SJCRH30 (cell line): Measurements from ENCODE around the gene USP25. TPM values are rescaled to one million over a fixed set of nuclear protein-coding genes. Genes with fewer than 3 reads are reported as not detected.

Source experiments
- DNase-seq, 2 experiments: peaks; one replicate each; pipeline ENCODE4 v3.0.0-alpha.2; 2015 to 2020
- H3K27ac ChIP-seq: fragments of 250-450 bp; sonication (Bioruptor Pico); 2 replicates; pipeline ENCODE4 v1.5.1; 2020; ENCODE audit warnings: mild to moderate bottlenecking, moderate library complexity
- H3K27me3 ChIP-seq: fragments of 250-450 bp; sonication (Bioruptor Pico); 2 replicates; pipeline ENCODE4 v1.5.1; 2020; ENCODE audit warnings: mild to moderate bottlenecking, moderate library complexity
- H3K36me3 ChIP-seq: fragments of 250-450 bp; sonication (Bioruptor Pico); 2 replicates; pipeline ENCODE4 v1.5.1; 2020; ENCODE audit warnings: mild to moderate bottlenecking, moderate library complexity
- H3K4me1 ChIP-seq: fragments of 250-450 bp; sonication (Bioruptor Pico); 2 replicates; pipeline ENCODE4 v1.5.1; 2020; ENCODE audit warnings: mild to moderate bottlenecking, moderate library complexity
- H3K4me3 ChIP-seq: fragments of 250-450 bp; sonication (Bioruptor Pico); 2 replicates; pipeline ENCODE4 v1.5.1; 2020; ENCODE audit warnings: mild to moderate bottlenecking, moderate library complexity
- H3K9me3 ChIP-seq: fragments of 250-450 bp; sonication (Bioruptor Pico); replicated peaks from 2 replicates; pipeline ENCODE4 v1.5.1; 2020; ENCODE audit warnings: mild to moderate bottlenecking, moderate library complexity
- total RNA-seq: library from RNA; depleted of rRNA; stranded (reverse); fragments of >200 nt; shearing (Covaris generic); gene quantifications from 2 replicates; pipeline ENCODE4 v1.2.3, GENCODE V29; 2014

USP25 gene
- total RNA-seq, 1 experiment from 2014 or later: 37.6 TPM

GRCh38 chr21:15742694-15743093 is 12.9 kb downstream of the USP25 start:
- Histone ChIP-seq H3K36me3 (peaks cover 13% of the 10 kb centered on the region; the same call in 1 of the 2 replicates), H3K27ac (no peak overlapping the region), H3K9me3 (peaks cover 2% of the 10 kb centered on the region; the same call in 1 of the 2 replicates), H3K4me1 (no peaks in the 10 kb centered on the region; the same call in 1 of the 2 replicates), H3K4me3 (no peak overlapping the region), H3K27me3 (no peaks in the 10 kb centered on the region)
- DNase-seq: no peak

- Histone ChIP-seq H3K9me3 (no peaks in the 10 kb centered on the region; the same call in 1 of the 2 replicates), H3K27me3 (no peaks in the 10 kb centered on the region), H3K27ac (no peak overlapping the region), H3K4me1 (no peaks in the 10 kb centered on the region; the same call in 1 of the 2 replicates), H3K36me3 (peaks cover 13% of the 10 kb centered on the region; the same call in 1 of the 2 replicates), H3K4me3 (no peak overlapping the region)
- DNase-seq: no peak
Observed at GRCh38 chr21:15743593-15743992, 13.8 kb downstream of the USP25 start.

- no peak overlapping the region for H3K4me3 ChIP-seq
- H3K27ac ChIP-seq: no peak overlapping the region
- no peaks in the 10 kb centered on the region; the same call in 1 of the 2 replicates for H3K9me3 ChIP-seq
- no peaks in the 10 kb centered on the region for H3K27me3 ChIP-seq
- peaks cover 13% of the 10 kb centered on the region; the same call in 1 of the 2 replicates for H3K36me3 ChIP-seq
- DNase-seq: no peak
- H3K4me1 ChIP-seq: no peaks in the 10 kb centered on the region; the same call in 1 of the 2 replicates
Observed at GRCh38 chr21:15744926-15745325, 15.1 kb downstream of the USP25 start.

GRCh38 chr21:15748586-15748985 is 18.8 kb downstream of the USP25 start:
- no peaks in the 10 kb centered on the region for H3K36me3 ChIP-seq
- H3K9me3 ChIP-seq: no peaks in the 10 kb centered on the region; the same call in 1 of the 2 replicates
- no peaks in the 10 kb centered on the region for H3K27me3 ChIP-seq
- no peak overlapping the region for H3K27ac ChIP-seq
- no peak overlapping the region for H3K4me3 ChIP-seq
- H3K4me1 ChIP-seq: no peaks in the 10 kb centered on the region
- DNase-seq: no peak

- Histone ChIP-seq H3K4me1 (no peaks in the 10 kb centered on the region), H3K9me3 (no peaks in the 10 kb centered on the region; the same call in 1 of the 2 replicates), H3K27me3 (no peaks in the 10 kb centered on the region), H3K36me3 (no peaks in the 10 kb centered on the region), H3K4me3 (no peak overlapping the region), H3K27ac (no peak overlapping the region)
- no peak for DNase-seq
Observed at GRCh38 chr21:15749082-15749860, 19.5 kb downstream of the USP25 start.

- no peaks in the 10 kb centered on the region for H3K27me3 ChIP-seq
- no peak for DNase-seq
- no peaks in the 10 kb centered on the region for H3K4me1 ChIP-seq
- no peak overlapping the region for H3K4me3 ChIP-seq
- H3K36me3 ChIP-seq: no peaks in the 10 kb centered on the region
- H3K27ac ChIP-seq: no peak overlapping the region
- H3K9me3 ChIP-seq: peaks cover 3% of the 10 kb centered on the region; the same call in 1 of the 2 replicates
Observed at GRCh38 chr21:15749861-15750159, 20.0 kb downstream of the USP25 start.

GRCh38 chr21:15751037-15751436 is 21.3 kb downstream of the USP25 start:
- peaks cover 3% of the 10 kb centered on the region; the same call in 1 of the 2 replicates for H3K9me3 ChIP-seq
- no peak overlapping the region for H3K27ac ChIP-seq
- H3K4me3 ChIP-seq: no peak overlapping the region
- H3K36me3 ChIP-seq: no peaks in the 10 kb centered on the region
- DNase-seq: no peak
- no peaks in the 10 kb centered on the region for H3K27me3 ChIP-seq
- H3K4me1 ChIP-seq: no peaks in the 10 kb centered on the region

- Histone ChIP-seq H3K9me3 (0 out of 2 replicates have a peak, but pooled peaks cover 3% of the 10 kb centered on the region), H3K27me3 (no peaks in the 10 kb centered on the region), H3K4me3 (no peak overlapping the region), H3K27ac (no peak overlapping the region), H3K36me3 (no peaks in the 10 kb centered on the region), H3K4me1 (no peaks in the 10 kb centered on the region)
- DNase-seq: no peak
Observed at GRCh38 chr21:15751546-15751945, 21.8 kb downstream of the USP25 start.

GRCh38 chr21:15752763-15753407 is 23.1 kb downstream of the USP25 start:
- Histone ChIP-seq H3K4me1 (no peaks in the 10 kb centered on the region), H3K4me3 (no peak overlapping the region), H3K9me3 (0 out of 2 replicates have a peak, but pooled peaks cover 3% of the 10 kb centered on the region), H3K27ac (no peak overlapping the region), H3K27me3 (no peaks in the 10 kb centered on the region), H3K36me3 (no peaks in the 10 kb centered on the region)
- DNase-seq: no peak

- no peak for DNase-seq
- no peaks in the 10 kb centered on the region for H3K4me1 ChIP-seq
- no peaks in the 10 kb centered on the region for H3K27me3 ChIP-seq
- H3K27ac ChIP-seq: no peak overlapping the region
- no peaks in the 10 kb centered on the region for H3K36me3 ChIP-seq
- H3K9me3 ChIP-seq: 0 out of 2 replicates have a peak, but pooled peaks cover 5% of the 10 kb centered on the region
- no peak overlapping the region for H3K4me3 ChIP-seq
Observed at GRCh38 chr21:15753741-15754140, 24.0 kb downstream of the USP25 start.

- no peaks in the 10 kb centered on the region for H3K36me3 ChIP-seq
- H3K4me3 ChIP-seq: no peak overlapping the region
- no peak for DNase-seq
- H3K4me1 ChIP-seq: no peaks in the 10 kb centered on the region
- H3K9me3 ChIP-seq: 0 out of 2 replicates have a peak, but pooled peaks cover 5% of the 10 kb centered on the region
- H3K27me3 ChIP-seq: no peaks in the 10 kb centered on the region
- H3K27ac ChIP-seq: no peak overlapping the region
Observed at GRCh38 chr21:15754640-15755039, 24.9 kb downstream of the USP25 start.

- Histone ChIP-seq H3K9me3 (0 out of 2 replicates have a peak, but pooled peaks cover 5% of the 10 kb centered on the region), H3K4me1 (no peaks in the 10 kb centered on the region), H3K27me3 (no peaks in the 10 kb centered on the region), H3K36me3 (no peaks in the 10 kb centered on the region), H3K27ac (no peak overlapping the region), H3K4me3 (no peak overlapping the region)
- no peak for DNase-seq
Observed at GRCh38 chr21:15755125-15755524, 25.3 kb downstream of the USP25 start.

- no peak for DNase-seq
- Histone ChIP-seq H3K4me3 (no peak overlapping the region), H3K27ac (no peak overlapping the region), H3K27me3 (no peaks in the 10 kb centered on the region), H3K36me3 (no peaks in the 10 kb centered on the region; the same call in 1 of the 2 replicates), H3K4me1 (peaks cover 8% of the 10 kb centered on the region; the same call in 1 of the 2 replicates), H3K9me3 (0 out of 2 replicates have a peak, but pooled peaks cover 5% of the 10 kb centered on the region)
Observed at GRCh38 chr21:15759469-15759868, 29.7 kb downstream of the USP25 start.

- H3K27ac ChIP-seq: no peak overlapping the region
- no peak overlapping the region for H3K4me3 ChIP-seq
- H3K4me1 ChIP-seq: peaks cover 8% of the 10 kb centered on the region; the same call in 1 of the 2 replicates
- H3K27me3 ChIP-seq: no peaks in the 10 kb centered on the region
- peaks cover 5% of the 10 kb centered on the region; the same call in 1 of the 2 replicates for H3K36me3 ChIP-seq
- peak; percentile 31 to 51 for DNase-seq
- H3K9me3 ChIP-seq: 0 out of 2 replicates have a peak, but pooled peaks cover 2% of the 10 kb centered on the region
Observed at GRCh38 chr21:15761507-15762100, 31.8 kb downstream of the USP25 start.

- no peaks in the 10 kb centered on the region for H3K9me3 ChIP-seq
- H3K4me3 ChIP-seq: no peak overlapping the region
- H3K27ac ChIP-seq: no peak overlapping the region
- peaks cover 8% of the 10 kb centered on the region; the same call in 1 of the 2 replicates for H3K4me1 ChIP-seq
- peaks cover 5% of the 10 kb centered on the region; the same call in 1 of the 2 replicates for H3K36me3 ChIP-seq
- no peak for DNase-seq
- H3K27me3 ChIP-seq: no peaks in the 10 kb centered on the region
Observed at GRCh38 chr21:15763359-15763758, 33.6 kb downstream of the USP25 start.
